Astrocyte (in vitro differentiated cells and primary cell): ENCODE data around the gene SARNP. TPM values are rescaled to one million over a fixed set of nuclear protein-coding genes. Genes with fewer than 3 reads are reported as not detected.

Experiments used
- DNase-seq: peaks from one replicate; pipeline ENCODE4 v3.0.0-alpha.2; 2010; ENCODE audit warnings: low read depth
- FAIRE-seq: peaks from 2 replicates; lab custom pipeline; 2011; peaks lifted over from hg19 to GRCh38; lab: Jason Lieb, UNC
- H2AFZ ChIP-seq: 2 replicates; pipeline ENCODE4 v1.6.0; 2012; ENCODE audit warnings: low read depth, low read length, inconsistent platforms
- H3K27ac ChIP-seq: 2 replicates; pipeline ENCODE4 v1.5.1; 2011; ENCODE audit warnings: low read depth, low read length, inconsistent platforms
- H3K27me3 ChIP-seq: 2 replicates; pipeline ENCODE4 v1.6.0; 2011; ENCODE audit warnings: low read length, inconsistent platforms; ENCODE audit not compliant: insufficient read depth
- H3K36me3 ChIP-seq: 2 replicates; pipeline ENCODE4 v1.5.1; 2011; ENCODE audit warnings: low read length, inconsistent platforms; ENCODE audit not compliant: insufficient read depth
- H3K4me1 ChIP-seq: 2 replicates; pipeline ENCODE4 v1.5.1; 2011; ENCODE audit warnings: low read length, inconsistent platforms; ENCODE audit not compliant: insufficient read depth
- H3K4me2 ChIP-seq: 2 replicates; pipeline ENCODE4 v1.6.0; 2012; ENCODE audit warnings: low read length, inconsistent platforms
- H3K4me3 ChIP-seq: 2 replicates; pipeline ENCODE4 v1.5.1; 2011; ENCODE audit warnings: low read depth, mild to moderate bottlenecking, low read length, inconsistent platforms; ENCODE audit not compliant: insufficient read depth
- H3K79me2 ChIP-seq: 2 replicates; pipeline ENCODE4 v1.6.0; 2012; ENCODE audit warnings: mild to moderate bottlenecking, low read length, inconsistent platforms; ENCODE audit not compliant: insufficient read depth
- H3K9ac ChIP-seq: 2 replicates; pipeline ENCODE4 v1.6.0; 2012; ENCODE audit warnings: mild to moderate bottlenecking, low read length, inconsistent platforms
- H3K9me3 ChIP-seq: 2 replicates; pipeline ENCODE4 v1.5.1; 2012; ENCODE audit warnings: low read depth, mild to moderate bottlenecking, low read length, inconsistent platforms; ENCODE audit not compliant: insufficient read depth
- H4K20me1 ChIP-seq: 2 replicates; pipeline ENCODE4 v1.6.0; 2012; ENCODE audit warnings: low read length, inconsistent platforms; ENCODE audit not compliant: insufficient read depth
- H3K27ac Mint-ChIP-seq: one replicate; pipeline ENCODE4 v1.8.0; 2021; ENCODE audit warnings: mild to moderate bottlenecking, mixed read lengths; ENCODE audit not compliant: unreplicated experiment
- H3K27me3 Mint-ChIP-seq: one replicate; pipeline ENCODE4 v1.8.0; 2021; ENCODE audit warnings: low read depth, mixed read lengths; ENCODE audit not compliant: unreplicated experiment
- H3K36me3 Mint-ChIP-seq: one replicate; pipeline ENCODE4 v1.8.0; 2021; ENCODE audit warnings: low read depth, mixed read lengths; ENCODE audit not compliant: unreplicated experiment
- H3K4me1 Mint-ChIP-seq: one replicate; pipeline ENCODE4 v1.8.0; 2021; ENCODE audit warnings: low read depth, mixed read lengths; ENCODE audit not compliant: unreplicated experiment
- H3K4me3 Mint-ChIP-seq: one replicate; pipeline ENCODE4 v1.8.0; 2021; ENCODE audit warnings: mild to moderate bottlenecking, moderate library complexity, mixed read lengths; ENCODE audit not compliant: unreplicated experiment
- H3K9me3 Mint-ChIP-seq: one replicate; pipeline ENCODE4 v1.8.0; 2021; ENCODE audit warnings: mild to moderate bottlenecking, mixed read lengths; ENCODE audit not compliant: unreplicated experiment
- CTCF ChIP-seq: IDR thresholded peaks from 2 replicates; pipeline ENCODE4 v1.5.1; 2011; ENCODE audit warnings: low read depth, mild to moderate bottlenecking, inconsistent platforms, low read length, moderate library complexity; ENCODE audit not compliant: insufficient read depth
- EZH2 ChIP-seq: IDR thresholded peaks from 2 replicates; pipeline ENCODE4 v1.6.1; 2012; ENCODE audit warnings: mild to moderate bottlenecking, low read length, inconsistent platforms; ENCODE audit not compliant: insufficient read depth
- total RNA-seq: library from RNA; stranded (reverse); gene quantifications from 2 replicates; pipeline ENCODE4 v1.2.1, GENCODE V29; 2021

SARNP gene
- total RNA-seq, 1 donor from 2014 or later, result 105 TPM

GRCh38 chr12:55728186-55728938, 89.2 kb downstream of the SARNP start:
- Mint-ChIP-seq H3K27ac (peak overlapping the region; percentile 96), H3K27me3 (no peaks in the 10 kb centered on the region), H3K4me3 (peak overlapping the region; percentile 93), H3K4me1 (peaks cover 32% of the 10 kb centered on the region), H3K36me3 (peaks cover 17% of the 10 kb centered on the region), H3K9me3 (no peaks in the 10 kb centered on the region)
- H3K9ac ChIP-seq, result peak overlapping the region; percentile 94
- no peaks in the 10 kb centered on the region for H3K9me3 ChIP-seq
- no peaks in the 10 kb centered on the region for H3K27me3 ChIP-seq
- H3K36me3 ChIP-seq, result peaks cover 27% of the 10 kb centered on the region
- peaks cover 35% of the 10 kb centered on the region for H3K4me1 ChIP-seq
- DNase-seq, result no peak
- peaks cover 55% of the 10 kb centered on the region for H4K20me1 ChIP-seq
- H3K27ac ChIP-seq, result peak overlapping the region; percentile 99
- H3K4me2 ChIP-seq, result peak overlapping the region; percentile 99
- peak overlapping the region; percentile 98 for H3K4me3 ChIP-seq
- H3K79me2 ChIP-seq, result peaks cover 61% of the 10 kb centered on the region
- no peak overlapping the region for H2AFZ ChIP-seq
- TF ChIP-seq CTCF (no peak), EZH2 (no peak)
- no peak for FAIRE-seq

- H3K27ac ChIP-seq, result peak overlapping the region; percentile 99
- H3K4me2 ChIP-seq, result peak overlapping the region; percentile 99
- no peak overlapping the region for H2AFZ ChIP-seq
- peak overlapping the region; percentile 98 for H3K4me3 ChIP-seq
- peaks cover 35% of the 10 kb centered on the region for H3K4me1 ChIP-seq
- TF ChIP-seq CTCF, result no peak
- TF ChIP-seq EZH2, result no peak
- Mint-ChIP-seq H3K4me3 (peak overlapping the region; percentile 93), H3K4me1 (peaks cover 32% of the 10 kb centered on the region), H3K27ac (peak overlapping the region; percentile 96), H3K27me3 (no peaks in the 10 kb centered on the region), H3K36me3 (peaks cover 21% of the 10 kb centered on the region), H3K9me3 (no peaks in the 10 kb centered on the region)
- H3K79me2 ChIP-seq, result peaks cover 61% of the 10 kb centered on the region
- no peak for FAIRE-seq
- peak overlapping the region; percentile 94 for H3K9ac ChIP-seq
- H3K9me3 ChIP-seq, result no peaks in the 10 kb centered on the region
- H3K27me3 ChIP-seq, result no peaks in the 10 kb centered on the region
- peaks cover 29% of the 10 kb centered on the region for H3K36me3 ChIP-seq
- peaks cover 61% of the 10 kb centered on the region for H4K20me1 ChIP-seq
- DNase-seq, result no peak
These were observed 89.8 kb downstream of the SARNP start for GRCh38 chr12:55727643-55728185.
